ENCODE data around the gene RASL10B.

RASL10B gene

DNA sequence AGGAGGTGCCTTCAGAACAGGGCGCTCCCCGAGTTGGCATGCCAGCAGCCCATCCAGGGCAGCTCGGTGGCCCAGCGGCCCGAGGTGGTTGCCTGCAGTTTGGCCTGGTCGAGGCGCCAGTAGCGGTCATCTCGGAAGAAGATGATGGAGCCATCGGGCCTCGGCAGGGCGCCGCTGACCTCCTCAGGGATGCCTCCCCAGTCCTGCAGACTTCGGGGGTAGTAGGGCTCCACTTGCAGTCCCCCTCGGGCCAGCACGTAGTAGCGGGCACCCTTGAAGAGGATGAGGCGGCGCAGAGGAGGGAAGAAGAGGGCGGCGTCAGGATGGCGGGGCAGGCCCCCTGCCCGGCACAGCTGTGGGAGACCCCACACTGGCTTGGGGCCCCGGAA is 35.0 kb downstream of the RASL10B start:
- no peak for DNase-seq

DNA sequence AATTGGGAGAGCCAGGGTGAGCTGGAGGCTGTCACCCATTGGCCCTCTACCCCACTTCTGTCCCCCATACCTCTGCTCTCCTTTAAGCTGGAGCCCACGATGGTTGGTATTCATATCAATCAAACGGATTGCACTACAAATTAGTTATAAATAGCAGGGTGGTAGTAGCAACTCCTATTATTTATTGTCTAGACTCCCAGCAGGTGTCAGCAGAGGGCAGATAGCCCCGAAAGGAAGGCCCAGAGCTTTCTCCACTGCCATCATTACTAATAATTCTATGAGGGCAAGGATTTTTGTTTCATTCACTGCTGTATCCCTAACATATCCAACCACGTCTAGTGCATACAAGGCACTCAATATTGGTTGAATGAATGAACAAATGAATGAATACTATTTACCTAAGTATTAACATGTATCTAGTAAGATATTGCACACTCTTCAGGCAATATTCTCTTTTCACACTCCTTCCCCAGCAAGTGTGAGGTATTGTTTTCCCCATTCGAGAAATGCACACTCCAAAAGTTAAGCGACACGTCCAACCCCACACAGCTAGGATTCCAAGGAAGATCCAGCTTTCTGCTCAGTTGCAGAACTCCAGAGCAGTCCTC is 35.6 kb downstream of the RASL10B start:
- no peak for DNase-seq

DNA sequence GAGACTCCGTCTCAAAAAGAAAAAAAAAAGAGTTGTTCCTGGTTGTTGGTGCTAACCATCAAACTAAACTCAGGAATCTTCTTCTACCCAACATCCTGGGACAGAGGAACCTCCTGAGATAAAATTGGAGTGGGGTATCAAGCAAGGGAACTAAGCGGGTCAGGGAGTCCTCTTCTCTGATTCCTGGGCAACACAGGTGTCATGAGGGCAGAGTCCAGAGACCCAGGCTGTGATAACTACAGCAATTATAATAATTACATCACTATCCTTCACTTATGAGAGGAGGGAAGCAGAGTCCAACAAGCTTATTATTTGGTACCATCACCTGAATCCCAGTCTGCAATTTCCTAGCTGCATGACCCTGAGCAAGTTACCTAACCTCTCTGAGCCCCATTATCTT is 37.4 kb downstream of the RASL10B start:
- DNase-seq = no peak

DNA sequence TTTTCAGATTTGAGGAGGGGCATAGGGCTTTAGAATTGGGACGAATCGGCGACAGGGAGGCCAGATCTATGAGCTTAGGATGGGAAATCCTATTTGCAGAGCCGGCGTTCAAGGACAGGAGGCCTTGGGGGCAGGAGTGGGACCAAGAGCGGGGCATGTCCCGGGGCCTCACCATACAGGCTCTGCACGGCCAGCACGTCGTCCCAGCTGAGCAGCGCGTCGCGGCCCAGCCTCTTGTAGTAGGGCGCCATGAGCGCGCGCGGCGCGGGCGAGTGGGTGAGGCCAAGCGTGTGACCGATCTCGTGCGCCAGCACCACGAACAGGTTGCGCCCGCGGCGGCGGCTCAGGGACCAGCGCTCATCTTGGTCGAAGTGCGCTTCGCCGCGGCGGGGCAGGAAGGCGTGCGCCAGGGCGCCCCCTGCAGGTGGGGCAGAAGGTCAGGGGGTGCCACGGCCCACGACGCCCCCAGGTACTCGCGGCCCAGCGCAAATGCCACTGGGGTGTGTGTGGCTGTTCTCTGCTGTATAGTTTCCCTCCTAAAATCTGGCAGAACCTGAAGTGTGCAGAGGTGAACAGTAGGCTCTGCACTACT is 38.6 kb downstream of the RASL10B start:
- no peak for DNase-seq

DNA sequence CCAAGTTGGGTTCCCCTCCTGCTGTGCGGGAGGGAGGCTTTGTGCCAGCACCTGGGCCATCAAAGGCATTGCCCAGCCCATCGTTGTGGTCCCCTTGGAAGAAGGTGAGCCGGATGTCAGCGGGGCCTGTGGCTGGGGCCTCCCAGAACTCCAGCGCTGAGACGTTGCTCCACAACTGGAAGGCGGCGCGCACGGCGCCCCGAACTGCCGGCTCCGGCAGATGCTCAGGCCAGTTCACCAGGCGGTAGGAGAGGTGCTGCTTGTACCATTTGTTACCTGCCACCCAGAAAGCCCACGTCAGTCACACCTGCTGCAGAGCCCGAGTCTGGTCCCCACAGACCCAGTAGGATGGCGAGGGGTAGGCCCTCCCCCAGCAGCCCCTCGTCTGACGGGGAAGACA is 41.7 kb downstream of the RASL10B start:
- no peak for DNase-seq

DNA sequence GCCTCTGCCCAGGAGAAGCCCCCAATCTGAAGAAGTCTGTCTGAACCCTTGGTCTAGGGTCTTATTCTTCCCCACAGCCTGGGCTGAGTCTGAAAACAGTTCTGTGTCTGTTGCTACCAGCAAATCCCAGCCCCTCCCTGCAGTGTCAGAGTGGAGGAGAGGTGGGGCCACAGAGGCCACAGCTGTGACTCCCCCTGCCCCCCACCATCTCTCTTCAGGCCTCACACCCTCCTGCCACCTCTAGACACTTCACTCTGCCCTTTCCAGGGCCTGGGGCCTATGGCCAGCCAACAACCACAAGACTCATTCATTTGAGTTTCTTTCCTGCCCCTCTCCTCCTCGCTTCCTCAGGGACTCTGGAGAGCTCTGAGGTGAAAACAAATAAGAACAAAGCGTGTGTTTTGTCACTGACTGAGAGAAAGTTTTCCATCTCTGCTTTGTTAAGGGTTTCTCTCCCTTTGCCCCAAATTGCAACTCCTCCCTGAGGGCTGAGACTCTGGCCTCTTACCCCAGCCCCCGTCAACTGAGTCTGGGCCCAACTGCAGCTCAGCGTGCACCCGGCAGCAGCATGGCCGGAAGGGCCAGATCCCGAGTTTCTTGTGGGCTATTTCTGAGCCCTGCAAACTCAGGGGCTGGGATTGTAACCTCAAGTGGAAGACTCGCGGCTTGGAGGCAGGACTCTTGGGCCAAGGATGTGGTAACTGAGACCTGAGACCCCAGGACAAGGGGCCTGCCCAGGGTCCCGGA is 42.4 kb downstream of the RASL10B start:
- no peak for DNase-seq

DNA sequence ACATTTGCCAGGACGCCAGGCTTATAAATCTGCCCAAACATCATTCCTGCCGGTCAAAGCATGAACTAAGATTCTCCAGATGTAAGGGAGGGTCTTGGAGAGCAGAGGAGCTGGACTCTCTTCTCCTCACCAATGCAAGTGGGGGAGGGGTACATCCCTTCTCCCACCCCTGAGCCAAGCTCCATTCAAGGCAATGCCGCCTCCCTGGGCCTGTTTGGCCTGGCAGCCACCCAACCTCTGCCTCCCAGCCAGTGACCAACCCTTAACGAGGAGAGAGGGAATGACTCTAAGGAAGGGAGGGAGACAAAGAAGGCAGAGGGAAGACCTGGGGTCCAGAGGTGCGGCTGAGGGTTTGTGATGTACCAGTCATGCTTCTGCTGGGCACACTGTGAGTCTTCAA is 43.1 kb downstream of the RASL10B start:
- no peak for DNase-seq

DNA sequence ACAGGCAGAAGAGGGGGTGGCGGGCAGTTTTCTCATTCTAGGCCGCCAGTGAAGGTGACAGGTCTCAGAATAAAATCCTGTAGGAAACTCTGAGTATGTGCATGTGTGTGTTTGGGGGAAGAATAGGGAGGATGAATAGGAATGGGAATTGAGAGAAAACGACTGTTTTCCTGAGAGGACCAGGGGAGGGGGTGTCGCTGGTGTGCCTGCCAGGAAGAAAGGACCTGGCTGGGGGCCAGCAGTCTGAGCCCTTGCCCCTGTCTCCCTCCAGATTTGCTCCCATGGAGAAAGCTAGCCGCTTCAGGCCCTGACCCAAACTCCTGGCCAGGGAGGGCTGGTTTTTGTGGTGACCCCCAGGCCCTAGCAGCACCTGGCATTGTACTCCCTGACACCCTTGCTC is 43.6 kb downstream of the RASL10B start:
- DNase-seq = no peak

DNA sequence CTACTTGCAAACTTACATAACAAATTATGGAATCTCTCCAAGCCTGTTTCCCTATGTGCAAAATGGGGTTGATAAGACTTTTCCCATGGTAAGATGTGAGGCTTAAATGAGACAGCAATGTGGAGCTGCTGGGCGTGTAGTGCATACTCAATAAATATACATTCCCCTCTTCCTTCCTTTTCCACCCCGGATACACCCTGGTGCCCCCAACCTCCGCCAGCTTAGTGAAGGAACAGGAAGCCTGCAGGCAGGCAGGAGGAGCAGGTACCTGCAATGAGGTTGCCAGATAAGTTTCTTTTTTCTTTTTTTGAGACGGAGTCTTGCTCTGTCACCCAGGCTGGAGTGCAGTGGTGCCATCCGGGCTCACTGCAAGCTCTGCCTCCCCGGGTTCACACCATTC is 44.1 kb downstream of the RASL10B start:
- DNase-seq = no peak

DNA sequence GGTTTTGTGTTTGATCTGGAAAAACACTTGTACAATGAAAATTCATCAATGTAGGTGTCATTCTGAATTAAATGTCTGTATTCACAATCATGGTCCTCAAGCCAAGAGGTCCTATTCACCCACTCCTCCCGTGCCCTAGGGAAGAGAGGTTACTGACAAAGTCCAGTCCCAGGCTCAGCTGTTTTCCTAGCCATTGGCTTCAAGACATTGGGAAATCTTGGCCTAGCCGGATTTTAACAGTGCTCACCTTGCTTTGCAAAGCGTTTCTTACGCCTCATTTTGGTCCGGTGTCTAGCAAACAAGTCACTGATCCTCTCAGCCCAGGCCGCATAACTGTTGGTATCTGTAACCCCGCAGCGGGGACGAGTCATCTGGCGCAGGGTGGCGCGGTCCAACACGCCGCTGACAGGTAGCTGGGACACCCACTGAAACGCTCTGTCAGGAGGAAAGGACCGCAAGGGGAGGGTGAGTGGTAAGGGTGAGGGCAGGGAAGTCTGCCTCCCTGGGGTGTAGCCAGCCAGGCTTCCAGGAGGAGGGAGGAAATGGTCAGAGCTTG is 47.3 kb downstream of the RASL10B start:
- DNase-seq = no peak

DNA sequence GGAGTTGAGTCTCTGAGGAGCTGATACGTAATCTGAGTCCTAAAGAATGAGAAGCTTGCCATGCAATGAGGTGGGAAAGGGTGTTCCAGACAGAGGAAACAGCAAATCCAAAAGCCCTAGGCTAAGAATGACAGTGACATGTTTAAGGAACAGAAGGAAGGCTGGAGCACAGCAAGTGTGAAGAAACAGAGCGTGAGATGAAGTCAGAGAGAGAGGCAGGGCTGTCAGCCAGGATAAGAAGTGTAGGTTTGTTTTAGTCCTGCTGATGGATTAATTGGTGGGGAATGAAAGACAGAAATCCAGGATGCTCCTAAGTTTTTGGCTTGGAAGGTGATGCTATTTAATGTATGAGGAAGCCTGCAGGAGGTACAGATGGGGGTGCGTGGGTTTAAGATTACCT is 49.5 kb downstream of the RASL10B start:
- no peak for DNase-seq

DNA sequence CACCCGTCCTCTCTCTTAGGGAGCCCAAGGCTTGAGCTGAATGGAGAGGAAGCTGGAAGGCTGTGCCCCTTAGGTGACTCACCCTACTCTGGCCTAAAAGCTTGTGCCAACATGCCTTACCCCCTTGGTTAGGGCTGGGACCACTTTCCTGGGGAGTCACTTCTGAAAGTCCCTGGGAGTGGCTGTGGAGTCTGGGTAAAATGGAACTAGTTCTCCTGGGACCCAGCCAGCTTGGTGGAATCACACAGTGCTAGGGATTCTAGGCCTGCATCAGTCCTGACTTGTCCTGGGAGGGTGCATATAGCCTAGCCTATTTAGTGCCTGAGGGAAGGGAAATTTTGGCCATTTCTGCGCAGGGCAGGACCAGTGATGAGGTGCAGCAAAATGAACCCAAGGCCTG is 53.5 kb downstream of the RASL10B start:
- no peak for DNase-seq

DNA sequence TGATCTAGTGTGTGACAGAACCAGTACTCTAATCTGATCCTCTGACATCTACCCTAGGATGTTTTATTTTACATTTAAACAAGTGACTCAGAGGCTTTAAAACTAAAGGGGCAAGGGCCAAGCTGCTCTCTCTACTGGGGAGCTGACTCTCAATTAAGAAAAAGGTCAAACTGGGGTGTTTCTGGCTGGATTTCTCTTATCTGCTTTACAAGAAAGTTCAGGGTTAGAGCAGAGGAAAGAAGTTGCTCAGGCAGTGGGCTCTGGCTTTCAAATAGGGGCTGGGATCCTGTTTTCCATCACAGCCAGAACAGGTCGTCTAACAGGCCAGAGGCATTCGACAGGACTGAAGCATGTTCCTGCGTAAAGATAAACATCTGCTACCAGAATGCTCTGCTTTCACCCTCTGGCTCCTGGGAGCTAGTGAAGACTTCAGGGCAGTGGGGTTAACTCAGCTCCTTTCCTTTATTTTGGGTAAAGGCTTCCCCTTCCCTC is 55.5 kb downstream of the RASL10B start:
- no peak for DNase-seq

DNA sequence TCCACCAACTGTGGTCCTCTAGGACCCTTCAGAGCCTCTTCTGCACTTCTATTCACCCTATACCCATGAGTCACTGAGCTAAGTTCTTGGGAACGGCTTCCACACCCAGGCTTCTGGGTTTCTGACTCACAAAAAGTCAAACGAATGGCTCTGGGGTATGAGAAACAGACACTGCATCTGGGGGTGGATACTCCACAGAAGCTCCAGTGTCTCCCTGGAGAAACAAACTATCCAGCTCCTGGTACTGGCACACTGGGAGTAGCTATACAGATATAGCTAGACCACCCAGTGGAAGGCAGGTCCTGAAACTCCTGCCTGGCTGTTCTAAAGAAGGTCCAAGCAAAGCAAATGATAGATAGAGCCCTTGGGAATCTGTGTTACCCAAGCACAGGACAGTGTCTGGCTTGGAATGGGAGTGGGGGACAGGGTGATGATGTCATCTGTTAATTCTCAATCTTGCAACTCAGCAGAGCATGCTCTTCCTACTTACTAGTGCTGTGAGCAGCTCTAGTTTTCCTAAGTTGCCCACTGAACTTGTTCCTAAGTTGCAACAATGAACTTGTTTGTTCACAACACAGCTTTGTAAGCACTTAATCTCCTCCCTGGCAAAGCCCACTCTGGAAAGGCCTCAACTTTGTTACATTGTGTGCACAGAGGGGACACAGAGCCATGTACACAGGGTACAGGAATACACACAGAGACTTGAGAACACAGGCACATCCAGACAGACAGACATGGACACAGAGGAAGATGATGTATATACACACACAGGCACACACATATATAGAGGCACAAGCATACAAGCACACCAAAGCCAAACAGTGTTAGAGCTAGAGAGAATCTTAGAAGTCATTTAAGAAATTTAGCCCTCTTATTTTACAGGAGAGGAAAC is 57.3 kb downstream of the RASL10B start:
- DNase-seq = no peak

DNA sequence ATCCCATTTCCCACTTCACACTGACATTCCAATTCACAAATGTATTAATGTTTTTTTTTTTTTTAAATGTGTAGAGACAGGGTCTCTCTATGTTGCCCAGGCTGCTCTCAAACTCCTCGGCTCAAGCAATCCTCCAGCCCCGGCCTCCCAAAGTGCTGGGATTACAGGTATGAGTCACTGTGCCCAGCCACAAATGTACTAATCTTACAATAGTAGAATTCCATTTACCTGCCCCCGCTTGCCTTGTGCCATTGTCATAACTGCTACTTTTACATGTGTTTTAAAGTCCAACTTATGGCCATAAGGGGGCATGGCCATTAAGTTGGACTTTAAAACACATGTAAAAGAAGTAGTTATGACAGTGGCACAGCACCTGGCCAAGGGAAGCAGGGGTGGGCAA is 59.4 kb downstream of the RASL10B start:
- DNase-seq = no peak

DNA sequence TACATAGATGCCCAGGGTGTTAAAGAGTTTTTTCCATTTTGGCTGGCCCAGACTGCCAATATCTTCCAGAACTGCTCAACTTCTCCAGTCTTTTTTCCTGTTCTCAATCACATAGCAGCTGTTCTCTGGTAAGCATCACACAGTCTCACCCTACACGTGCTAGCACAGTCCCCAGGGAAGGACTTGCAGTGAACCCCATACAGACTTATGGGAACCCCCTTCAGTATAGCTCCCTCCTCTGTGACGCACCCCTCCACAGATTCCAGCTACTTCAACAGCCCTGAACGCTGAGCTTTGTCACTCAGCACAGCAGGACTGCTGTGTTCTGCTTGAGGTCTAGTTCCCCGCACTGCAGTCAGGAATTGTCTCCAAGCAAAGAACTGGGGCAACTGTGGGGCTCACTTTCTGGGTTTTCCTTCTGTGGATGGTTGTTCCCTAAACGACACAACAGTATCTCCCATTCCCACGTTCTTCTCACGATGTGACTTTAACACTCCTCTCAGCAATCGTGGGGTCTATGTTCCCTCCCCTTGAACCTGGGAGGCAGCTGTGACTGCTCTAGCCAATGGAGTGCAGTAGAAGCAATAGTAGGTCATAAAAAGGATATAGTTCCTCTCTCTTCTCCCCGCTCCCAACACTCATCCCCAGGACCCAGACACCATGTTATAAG is 60.4 kb downstream of the RASL10B start:
- DNase-seq = no peak
